CD4-positive, alpha-beta T cell treated with Interleukin-6 for 4 hours (primary cell): Measurements from ENCODE around the gene LBX2.
"Not testable (repeated sequence)": the region's sequence is repeated elsewhere in the genome, so short reads cannot be mapped to it uniquely, and the experiment has no call there.

Experiments
- DNase-seq: peaks from one replicate; pipeline ENCODE4 v3.0.0-alpha.2; 2020; ENCODE audit warnings: mixed read lengths

The LBX2 gene

GRCh38 chr2:74481961-74482800 is 17.2 kb downstream of the LBX2 start:
- peak; percentile 56 for DNase-seq

GRCh38 chr2:74481431-74481830 is 18.0 kb downstream of the LBX2 start:
- DNase-seq = no peak

GRCh38 chr2:74474899-74475298 is 24.5 kb downstream of the LBX2 start:
- no peak for DNase-seq

- no peak for DNase-seq
Observed at GRCh38 chr2:74474481-74474880, 24.9 kb downstream of the LBX2 start.

- no peak for DNase-seq
Observed at GRCh38 chr2:74472945-74473258, 26.5 kb downstream of the LBX2 start.

GRCh38 chr2:74472086-74472944 is 27.1 kb downstream of the LBX2 start, which contains the start of gene MRPL53:
TSS of gene MRPL53 (minus strand) at chr2:74472680. CDS start at chr2:74472660, 20 bp downstream.
- peak; percentile 96 for DNase-seq

- no peak for DNase-seq
Observed at GRCh38 chr2:74471332-74472065, 27.9 kb downstream of the LBX2 start.

GRCh38 chr2:74470742-74471141 is 28.7 kb downstream of the LBX2 start:
- DNase-seq = not testable (repeated sequence)

- no peak for DNase-seq
Observed at GRCh38 chr2:74464406-74464805, 35.0 kb downstream of the LBX2 start.

- no peak for DNase-seq
Observed at GRCh38 chr2:74462786-74463105, 36.7 kb downstream of the LBX2 start.

GRCh38 chr2:74462054-74462785 is 37.2 kb downstream of the LBX2 start:
- no peak for DNase-seq

GRCh38 chr2:74461187-74462053 is 38.0 kb downstream of the LBX2 start:
- no peak for DNase-seq

GRCh38 chr2:74460187-74460586 is 39.2 kb downstream of the LBX2 start:
- DNase-seq = not testable (repeated sequence)

- not testable (repeated sequence) for DNase-seq
Observed at GRCh38 chr2:74459503-74460118, 39.8 kb downstream of the LBX2 start.

GRCh38 chr2:74458938-74459363 is 40.5 kb downstream of the LBX2 start:
- DNase-seq = no peak

GRCh38 chr2:74458132-74458937 is 41.1 kb downstream of the LBX2 start, which contains the start of gene WBP1:
TSS of gene WBP1 (plus strand) at chr2:74458438. CDS start at chr2:74458603, 165 bp downstream.
- peak; percentile 99 for DNase-seq

- peak; percentile 87 for DNase-seq
Observed at GRCh38 chr2:74457549-74458131, 41.8 kb downstream of the LBX2 start.

- no peak for DNase-seq
Observed at GRCh38 chr2:74457129-74457548, 42.3 kb downstream of the LBX2 start.

GRCh38 chr2:74454654-74455511 is 44.5 kb downstream of the LBX2 start, which contains the start of gene INO80B:
TSS of gene INO80B (plus strand) at chr2:74455087. CDS start at chr2:74455117, 30 bp downstream.
- peak; percentile 97 for DNase-seq
